ENCODE results near the gene TYR. TPM values are rescaled to one million over a fixed set of nuclear protein-coding genes. Genes with fewer than 3 reads are reported as not detected.
"Not testable (repeated sequence)": the region's sequence is repeated elsewhere in the genome, so short reads cannot be mapped to it uniquely, and the experiment has no call there.

The TYR gene
- polyA plus RNA-seq, 1 donor from 2014 or later, result not detected

DNA sequence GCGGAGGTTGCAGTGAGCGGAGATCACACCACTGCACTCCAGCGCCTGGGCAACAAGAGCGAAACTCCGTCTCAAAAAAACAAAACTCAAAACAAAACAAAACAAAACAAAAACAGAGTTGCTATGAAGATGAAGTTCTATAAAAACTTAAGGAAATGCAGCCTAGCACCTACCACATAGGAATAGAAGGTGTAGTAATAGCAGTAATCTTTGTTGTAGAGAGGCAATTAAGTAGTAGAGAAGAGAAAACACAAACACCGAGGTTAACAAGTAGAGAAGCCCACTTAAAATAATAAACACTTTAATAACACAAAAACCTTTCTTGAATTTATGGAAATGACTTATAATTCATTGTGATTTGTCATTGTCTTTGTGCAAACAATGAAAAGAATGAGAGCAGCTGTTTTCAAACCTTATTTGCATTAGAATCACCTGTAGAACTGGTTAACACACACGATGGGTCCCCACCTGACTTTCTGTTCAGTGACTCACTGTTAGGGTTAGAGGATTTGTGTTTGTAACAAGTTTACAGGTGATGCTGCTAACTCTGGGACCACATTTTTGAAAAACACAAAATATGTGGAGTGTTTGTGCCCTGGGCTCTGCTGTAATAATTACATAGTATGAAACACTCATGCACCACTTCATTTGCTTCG is 43.1 kb downstream of the TYR start:
- no peak overlapping the region for H3K4me3 Mint-ChIP-seq
- no peaks in the 10 kb centered on the region for H3K4me1 Mint-ChIP-seq
- no peaks in the 10 kb centered on the region for H3K27me3 Mint-ChIP-seq
- no peak overlapping the region for H3K27ac Mint-ChIP-seq
- peaks cover 3 to 8% (median 5%) of the 10 kb centered on the region in 3 donors for H3K9me3 Mint-ChIP-seq
- H3K36me3 Mint-ChIP-seq, result no peaks in the 10 kb centered on the region

DNA sequence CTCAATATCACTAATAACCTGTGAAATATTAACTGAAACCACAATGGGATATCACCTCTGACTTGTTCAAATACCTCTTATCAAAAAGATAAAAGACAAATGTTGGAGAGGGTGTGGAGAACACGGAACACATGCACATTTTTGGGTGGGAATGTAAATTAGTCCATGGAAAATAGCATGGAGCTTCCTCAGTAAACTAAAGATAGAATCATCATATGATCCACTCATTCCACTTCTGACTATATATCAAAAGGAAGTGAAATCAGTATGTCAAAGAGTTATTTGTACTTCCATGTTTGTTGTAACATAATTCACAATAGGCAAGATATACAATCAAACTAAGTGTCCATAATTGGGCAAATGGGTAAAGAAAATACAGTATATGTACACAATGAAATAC is 57.4 kb downstream of the TYR start:
- Mint-ChIP-seq H3K27me3 (no peaks in the 10 kb centered on the region), H3K9me3 (peaks cover 0 to 10% (median 0%) of the 10 kb centered on the region in 3 donors), H3K36me3 (no peaks in the 10 kb centered on the region), H3K4me1 (peaks cover 0 to 2% (median 0%) of the 10 kb centered on the region in 3 donors), H3K4me3 (no peak overlapping the region), H3K27ac (no peak overlapping the region)

DNA sequence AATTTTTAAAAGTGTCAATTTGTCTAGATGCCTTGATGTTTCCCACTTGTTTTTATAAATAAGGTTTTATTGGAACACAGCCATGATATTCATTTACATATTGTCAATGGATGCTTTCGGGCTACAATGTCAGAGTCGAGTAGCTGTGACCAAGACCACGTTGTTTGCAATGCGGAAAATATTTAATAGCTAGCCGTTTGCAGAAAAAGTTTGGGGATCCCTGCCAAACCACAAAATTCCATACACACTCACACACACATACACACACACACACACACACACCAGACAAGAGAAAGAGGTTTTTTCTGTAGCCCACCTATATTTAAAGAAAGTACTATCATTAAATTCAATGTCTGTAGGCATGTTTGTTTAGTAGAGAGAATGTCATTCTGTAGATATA is 58.3 kb downstream of the TYR start:
- H3K36me3 Mint-ChIP-seq, result no peaks in the 10 kb centered on the region
- no peaks in the 10 kb centered on the region for H3K4me1 Mint-ChIP-seq
- H3K9me3 Mint-ChIP-seq, result peaks cover 0 to 10% (median 0%) of the 10 kb centered on the region in 3 donors
- no peak overlapping the region for H3K4me3 Mint-ChIP-seq
- H3K27me3 Mint-ChIP-seq, result no peaks in the 10 kb centered on the region
- H3K27ac Mint-ChIP-seq, result no peak overlapping the region

DNA sequence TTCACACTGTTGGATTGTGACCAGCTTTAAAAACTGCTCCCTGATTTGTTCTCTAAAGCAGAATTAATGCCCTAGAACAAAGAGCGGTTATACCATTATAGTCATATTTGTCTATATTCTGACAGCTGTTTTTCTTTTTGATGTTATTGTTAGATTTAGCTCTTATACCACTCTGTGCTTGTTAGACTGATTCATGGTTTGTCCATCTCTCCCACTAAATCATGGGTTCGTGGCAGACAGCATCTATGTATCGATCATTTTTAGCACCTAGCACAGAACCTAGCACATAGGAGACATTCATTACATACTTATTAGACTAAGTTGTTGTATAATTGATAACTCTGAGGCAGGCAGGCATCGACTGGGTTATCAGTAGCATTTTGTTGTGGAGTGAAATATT is 69.3 kb downstream of the TYR start:
- H3K9me3 Mint-ChIP-seq, H3K27me3 Mint-ChIP-seq, H3K4me3 Mint-ChIP-seq, H3K27ac Mint-ChIP-seq, H3K36me3 Mint-ChIP-seq, H3K4me1 Mint-ChIP-seq: not testable (repeated sequence)

GRCh38 chr11:89249196-89249595 is 71.5 kb downstream of the TYR start:
- peaks cover 3 to 4% (median 3%) of the 10 kb centered on the region in 3 donors for H3K9me3 Mint-ChIP-seq
- no peaks in the 10 kb centered on the region for H3K27me3 Mint-ChIP-seq
- H3K36me3 Mint-ChIP-seq, result no peaks in the 10 kb centered on the region
- H3K4me3 Mint-ChIP-seq, result no peak overlapping the region
- H3K4me1 Mint-ChIP-seq, result no peaks in the 10 kb centered on the region
- H3K27ac Mint-ChIP-seq, result no peak overlapping the region

- not testable (repeated sequence) for H3K36me3 Mint-ChIP-seq, H3K4me3 Mint-ChIP-seq, H3K9me3 Mint-ChIP-seq, H3K4me1 Mint-ChIP-seq, H3K27ac Mint-ChIP-seq, H3K27me3 Mint-ChIP-seq
Measured at GRCh38 chr11:89261483-89261882, 83.8 kb downstream of the TYR start.

DNA sequence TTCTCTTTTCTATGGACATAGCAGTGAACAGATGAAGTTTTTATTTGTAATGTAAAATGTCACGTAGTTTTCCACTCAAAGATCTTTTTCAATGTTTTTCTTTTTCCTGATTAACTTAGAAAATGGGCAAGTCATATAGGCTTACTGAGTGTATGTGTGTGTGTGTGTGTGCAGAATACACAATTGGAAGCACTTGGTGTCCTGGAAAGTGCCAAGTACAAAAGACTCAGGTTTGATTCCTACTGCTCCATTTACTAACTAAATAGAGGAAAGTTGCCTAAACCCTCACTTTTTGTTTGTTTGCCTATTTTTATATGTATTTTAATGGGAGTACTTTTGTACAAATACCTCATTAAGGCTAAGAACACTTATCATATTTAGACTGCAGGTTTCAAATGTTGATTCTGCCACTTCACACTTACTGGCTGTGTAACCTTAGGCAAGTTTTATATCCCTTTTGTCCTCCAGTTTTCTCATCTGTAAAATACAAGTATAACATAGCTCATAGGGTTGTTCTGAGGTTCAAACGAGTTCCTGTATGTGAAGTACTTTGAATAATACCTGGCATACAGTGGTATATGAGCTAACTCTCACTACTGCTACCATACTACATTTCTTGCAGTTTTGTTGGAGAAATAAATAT is 90.1 kb downstream of the TYR start:
- Mint-ChIP-seq H3K36me3 (no peaks in the 10 kb centered on the region), H3K27ac (no peak overlapping the region), H3K27me3 (no peaks in the 10 kb centered on the region), H3K4me1 (no peaks in the 10 kb centered on the region), H3K9me3 (peaks cover 3 to 7% (median 5%) of the 10 kb centered on the region in 3 donors), H3K4me3 (no peak overlapping the region)

DNA sequence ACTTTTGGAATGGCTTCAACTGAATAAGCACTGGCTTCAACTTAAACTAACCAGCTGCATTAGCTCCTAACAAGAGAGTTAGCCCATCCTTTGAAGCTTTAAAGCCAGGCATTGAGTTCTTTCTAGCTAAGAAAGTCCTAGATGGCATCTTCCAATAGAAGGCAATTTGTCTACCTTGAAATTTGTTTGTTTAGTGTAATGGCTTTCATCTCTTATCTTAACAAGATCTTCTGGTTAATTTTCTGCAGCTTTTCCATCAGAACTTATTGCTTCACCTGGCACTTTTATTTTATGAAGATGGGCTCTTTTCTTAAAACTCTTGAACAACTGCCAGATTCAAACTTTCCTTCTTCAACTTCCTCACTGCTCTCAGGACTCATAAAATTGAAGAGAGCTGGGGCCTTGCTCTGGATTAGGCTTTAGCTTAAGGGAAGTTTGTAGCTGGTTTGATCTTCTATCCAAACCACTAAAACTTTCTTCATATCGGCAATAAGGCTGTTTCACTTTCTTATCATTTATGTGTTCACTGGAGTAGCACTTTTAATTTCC is 94.9 kb downstream of the TYR start:
- not testable (repeated sequence) for H3K4me3 Mint-ChIP-seq, H3K9me3 Mint-ChIP-seq, H3K27me3 Mint-ChIP-seq, H3K4me1 Mint-ChIP-seq, H3K27ac Mint-ChIP-seq, H3K36me3 Mint-ChIP-seq

DNA sequence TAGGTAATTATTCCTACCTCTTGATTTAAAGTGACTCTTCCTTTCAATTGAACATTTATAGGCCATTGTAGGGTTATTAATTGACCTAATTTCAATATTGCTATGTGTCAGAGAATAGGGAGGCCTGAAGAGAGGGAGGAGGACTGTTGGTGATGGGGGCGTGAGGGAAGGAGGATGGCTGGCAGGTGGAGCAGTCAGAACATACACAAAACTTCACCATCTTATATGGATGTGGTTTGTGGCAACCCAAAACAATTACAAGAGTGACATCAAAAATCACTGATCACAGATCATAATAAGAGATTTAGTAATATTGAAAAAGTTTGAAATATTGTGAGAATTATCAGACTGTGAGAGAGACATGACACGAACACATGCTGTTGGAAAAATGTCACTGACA is 95.5 kb downstream of the TYR start:
- not testable (repeated sequence) for H3K27ac Mint-ChIP-seq, H3K36me3 Mint-ChIP-seq, H3K4me3 Mint-ChIP-seq, H3K27me3 Mint-ChIP-seq, H3K4me1 Mint-ChIP-seq
- H3K9me3 Mint-ChIP-seq, result peaks cover 2 to 14% (median 7%) of the 10 kb centered on the region in 3 donors

GRCh38 chr11:89275966-89276365 is 98.3 kb downstream of the TYR start:
- Mint-ChIP-seq H3K4me3 (no peak overlapping the region), H3K9me3 (peaks cover 1 to 19% (median 5%) of the 10 kb centered on the region in 3 donors), H3K4me1 (no peaks in the 10 kb centered on the region), H3K27me3 (no peaks in the 10 kb centered on the region), H3K36me3 (no peaks in the 10 kb centered on the region), H3K27ac (no peak overlapping the region)

- Mint-ChIP-seq H3K36me3 (no peaks in the 10 kb centered on the region), H3K4me1 (no peaks in the 10 kb centered on the region), H3K27me3 (no peaks in the 10 kb centered on the region), H3K4me3 (no peak overlapping the region), H3K27ac (no peak overlapping the region), H3K9me3 (peaks cover 0 to 14% (median 1%) of the 10 kb centered on the region in 3 donors)
Measured at GRCh38 chr11:89279176-89279575, 101.5 kb downstream of the TYR start.

DNA sequence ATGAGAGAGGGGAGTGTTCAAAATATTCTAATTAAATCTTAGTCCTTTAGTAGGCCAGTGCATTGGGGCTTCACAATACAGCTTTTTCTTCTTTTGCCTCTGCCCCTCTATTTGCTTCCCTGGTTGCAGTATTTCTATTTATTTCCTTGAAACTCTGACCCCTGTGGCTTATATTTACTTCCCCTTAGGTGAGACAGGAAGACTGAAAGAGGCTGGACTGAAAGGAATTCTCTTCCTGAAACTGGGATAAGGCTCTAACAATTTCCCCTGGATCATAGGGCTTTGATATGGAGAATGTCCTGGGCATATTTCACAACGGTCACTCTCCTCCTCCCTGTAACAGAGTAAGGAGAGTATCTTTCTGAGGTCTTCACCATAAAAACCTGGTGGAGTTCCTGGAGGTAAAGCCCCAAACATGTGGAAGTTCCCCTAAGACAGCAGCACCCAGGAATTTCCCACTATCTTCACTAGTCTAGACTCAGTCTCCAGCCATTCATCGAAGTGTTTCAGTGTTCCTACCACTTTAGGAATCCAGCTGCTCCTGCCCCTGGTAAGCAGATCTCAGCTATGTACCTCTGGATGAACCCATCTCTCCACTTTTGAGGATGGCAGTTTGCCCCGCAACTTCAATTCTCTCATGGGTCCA is 103.5 kb downstream of the TYR start:
- not testable (repeated sequence) for H3K27me3 Mint-ChIP-seq

DNA sequence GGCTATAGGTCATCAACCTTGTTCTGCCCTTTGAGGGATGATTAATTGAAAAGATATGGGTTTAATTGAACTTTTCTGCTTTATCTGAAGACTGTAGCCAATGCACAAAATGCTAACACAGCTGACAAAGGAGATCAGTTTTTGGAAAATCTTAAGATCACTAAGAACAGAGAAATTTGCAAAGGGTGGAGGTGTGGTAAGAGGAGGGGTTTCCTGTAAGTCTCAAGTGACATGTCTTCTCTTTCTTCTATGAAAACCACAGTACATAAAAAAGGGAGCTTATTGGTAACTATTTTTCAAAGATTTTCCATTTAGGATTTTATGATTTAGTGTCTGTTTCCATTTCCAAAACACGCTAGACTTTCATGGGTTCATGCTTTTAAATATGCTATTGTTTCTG is 108.9 kb downstream of the TYR start:
- H3K27me3 Mint-ChIP-seq, H3K36me3 Mint-ChIP-seq, H3K9me3 Mint-ChIP-seq, H3K27ac Mint-ChIP-seq, H3K4me1 Mint-ChIP-seq, H3K4me3 Mint-ChIP-seq: not testable (repeated sequence)

More for the DNA sequence above, 103.5 kb downstream of the TYR start:
- not testable (repeated sequence) for H3K4me1 Mint-ChIP-seq, H3K27ac Mint-ChIP-seq, H3K4me3 Mint-ChIP-seq, H3K36me3 Mint-ChIP-seq
- peaks cover 0 to 14% (median 1%) of the 10 kb centered on the region in 3 donors for H3K9me3 Mint-ChIP-seq

DNA sequence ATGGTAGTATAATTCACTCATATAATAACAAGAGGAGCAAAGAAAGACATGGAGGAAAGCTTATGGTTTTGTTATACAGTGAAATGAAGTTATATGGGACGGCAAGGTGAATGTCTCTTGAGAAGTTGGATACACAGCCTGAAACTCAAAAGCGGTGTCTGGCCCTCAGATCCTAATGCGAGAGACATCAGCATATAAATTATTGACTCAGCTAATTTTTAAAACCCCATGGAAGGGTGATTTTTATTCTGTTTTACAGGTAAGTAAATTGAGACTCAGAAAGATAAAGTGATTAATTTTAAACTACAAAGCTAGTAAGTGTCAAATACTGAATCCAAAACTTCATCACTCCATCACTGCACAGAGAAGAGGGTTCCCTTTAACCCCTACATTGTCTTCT is 110.3 kb downstream of the TYR start:
- not testable (repeated sequence) for H3K36me3 Mint-ChIP-seq, H3K4me3 Mint-ChIP-seq, H3K27ac Mint-ChIP-seq, H3K27me3 Mint-ChIP-seq, H3K9me3 Mint-ChIP-seq, H3K4me1 Mint-ChIP-seq

GRCh38 chr11:89293965-89294679 is 116.4 kb downstream of the TYR start:
- H3K4me1 Mint-ChIP-seq, result peaks cover 0 to 1% (median 0%) of the 10 kb centered on the region in 3 donors
- no peak overlapping the region for H3K4me3 Mint-ChIP-seq
- peaks cover 2 to 3% (median 3%) of the 10 kb centered on the region in 3 donors for H3K9me3 Mint-ChIP-seq
- H3K27ac Mint-ChIP-seq, result no peak overlapping the region
- H3K36me3 Mint-ChIP-seq, result no peaks in the 10 kb centered on the region
- no peaks in the 10 kb centered on the region for H3K27me3 Mint-ChIP-seq

Measured in IgD-negative memory B cell (primary cell).